HL-60 (cell line): ENCODE data around the gene SLC12A7.

ENCODE experiments used
- DNase-seq, 2 experiments: peaks; one replicate each; pipeline ENCODE4 v3.0.0-alpha.2; 2010 to 2020; ENCODE audit warnings: low read depth in 1 of 2, low spot score in 1 of 2
- H3K27ac ChIP-seq: fragments of 250-450 bp; sonication (Bioruptor Pico); replicated peaks from 2 replicates; pipeline ENCODE4 v1.5.1; 2020; ENCODE audit warnings: mild to moderate bottlenecking, moderate library complexity
- H3K27me3 ChIP-seq: fragments of 250-450 bp; sonication (Bioruptor Pico); 2 replicates; pipeline ENCODE4 v1.5.1; 2021; ENCODE audit warnings: mild to moderate bottlenecking, moderate library complexity; ENCODE audit not compliant: insufficient read depth, poor library complexity, severe bottlenecking
- H3K4me3 ChIP-seq: replicated peaks from 2 replicates; pipeline ENCODE4 v1.5.1; 2011; ENCODE audit warnings: mild to moderate bottlenecking, control low read depth, low read length; ENCODE audit not compliant: insufficient read depth
- GABPA ChIP-seq: IDR thresholded peaks from 2 replicates; pipeline ENCODE4 v1.6.1; 2012; ENCODE audit warnings: low read depth
- POLR2AphosphoS5 ChIP-seq: IDR thresholded peaks from 2 replicates; pipeline ENCODE4 v1.6.1; 2012; ENCODE audit warnings: low read depth
- REST ChIP-seq: IDR thresholded peaks from 2 replicates; pipeline ENCODE4 v1.6.1; 2012; ENCODE audit warnings: low read depth; ENCODE audit not compliant: insufficient replicate concordance
- SPI1 ChIP-seq: IDR thresholded peaks from 2 replicates; pipeline ENCODE4 v1.6.1; 2012; ENCODE audit warnings: low read depth, mild to moderate bottlenecking, borderline replicate concordance
- TF ChIP-seq, protein P1 (sequence below): IDR thresholded peaks from one replicate; pipeline ENCODE4 v1.5.1; 2011; ENCODE audit warnings: low read length, control low read depth, inconsistent platforms; ENCODE audit not compliant: insufficient read depth

The SLC12A7 gene

GRCh38 chr5:1008451-1009358 is 103.2 kb downstream of the SLC12A7 start, which contains the start of gene NKD2:
Gene NKD2 (plus strand): TSS chr5:1008802. CDS start chr5:1009058, 256 bp downstream.
- H3K4me3 ChIP-seq = no peak within 1 kb of the TSS

GRCh38 chr5:1007681-1008450 is 104.0 kb downstream of the SLC12A7 start:
- Histone ChIP-seq H3K27ac (no peak overlapping the region), H3K4me3 (no peak overlapping the region), H3K27me3 (peaks cover 53% of the 10 kb centered on the region)
- no peak for DNase-seq
- TF ChIP-seq SPI1 (no peak), GABPA (no peak), POLR2AphosphoS5 (no peak), REST (no peak)
- TF ChIP-seq, protein P1, sequence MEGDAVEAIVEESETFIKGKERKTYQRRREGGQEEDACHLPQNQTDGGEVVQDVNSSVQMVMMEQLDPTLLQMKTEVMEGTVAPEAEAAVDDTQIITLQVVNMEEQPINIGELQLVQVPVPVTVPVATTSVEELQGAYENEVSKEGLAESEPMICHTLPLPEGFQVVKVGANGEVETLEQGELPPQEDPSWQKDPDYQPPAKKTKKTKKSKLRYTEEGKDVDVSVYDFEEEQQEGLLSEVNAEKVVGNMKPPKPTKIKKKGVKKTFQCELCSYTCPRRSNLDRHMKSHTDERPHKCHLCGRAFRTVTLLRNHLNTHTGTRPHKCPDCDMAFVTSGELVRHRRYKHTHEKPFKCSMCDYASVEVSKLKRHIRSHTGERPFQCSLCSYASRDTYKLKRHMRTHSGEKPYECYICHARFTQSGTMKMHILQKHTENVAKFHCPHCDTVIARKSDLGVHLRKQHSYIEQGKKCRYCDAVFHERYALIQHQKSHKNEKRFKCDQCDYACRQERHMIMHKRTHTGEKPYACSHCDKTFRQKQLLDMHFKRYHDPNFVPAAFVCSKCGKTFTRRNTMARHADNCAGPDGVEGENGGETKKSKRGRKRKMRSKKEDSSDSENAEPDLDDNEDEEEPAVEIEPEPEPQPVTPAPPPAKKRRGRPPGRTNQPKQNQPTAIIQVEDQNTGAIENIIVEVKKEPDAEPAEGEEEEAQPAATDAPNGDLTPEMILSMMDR = no peak

More at GRCh38 chr5:1008451-1009358, 103.2 kb downstream of the SLC12A7 start, which contains the start of gene NKD2:
- H3K27me3 ChIP-seq = peaks cover 49% of the 10 kb centered on the region
- no peak for TF ChIP-seq SPI1
- TF ChIP-seq REST = no peak
- no peak for TF ChIP-seq POLR2AphosphoS5
- TF ChIP-seq, protein P1 = no peak
- TF ChIP-seq GABPA = no peak
- no peak for DNase-seq
- no peak within 1 kb of the TSS for H3K27ac ChIP-seq

DNA sequence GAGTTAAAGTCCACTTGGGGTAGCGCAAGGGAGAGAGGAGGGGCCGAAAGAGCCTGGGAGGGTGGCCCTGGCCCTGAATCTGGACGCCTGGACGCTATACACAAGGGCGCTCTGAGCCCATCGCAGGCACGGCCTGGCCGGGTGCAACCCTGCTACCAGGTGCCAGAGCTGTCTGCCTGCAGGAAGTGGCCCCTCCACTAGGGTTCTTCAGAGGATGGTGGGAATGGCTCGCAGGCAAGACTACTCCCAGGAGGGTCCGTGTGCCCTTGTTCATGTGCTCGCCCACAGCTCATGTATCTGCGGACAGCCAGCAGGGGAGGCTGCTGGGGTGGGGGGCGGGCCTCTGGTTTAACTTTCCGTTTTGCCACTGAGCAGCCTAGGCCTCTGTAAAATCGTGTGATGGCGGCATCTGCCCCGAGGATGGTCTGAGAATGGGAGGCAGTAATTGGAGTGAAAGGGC is 104.6 kb downstream of the SLC12A7 start:
- no peak for DNase-seq
- TF ChIP-seq REST (no peak), SPI1 (no peak), GABPA (no peak), POLR2AphosphoS5 (no peak)
- TF ChIP-seq, protein P1 = no peak
- H3K27ac ChIP-seq = no peak overlapping the region
- no peak overlapping the region for H3K4me3 ChIP-seq
- peaks cover 53% of the 10 kb centered on the region for H3K27me3 ChIP-seq
